ENCODE results near the gene FAM184A. TPM values are rescaled to one million over a fixed set of nuclear protein-coding genes. Genes with fewer than 3 reads are reported as not detected.

FAM184A gene
- polyA plus RNA-seq, 1 donor (not counting 4 experiments of a cell fraction or from before 2014, with no cell fraction given): 0.20 TPM

DNA sequence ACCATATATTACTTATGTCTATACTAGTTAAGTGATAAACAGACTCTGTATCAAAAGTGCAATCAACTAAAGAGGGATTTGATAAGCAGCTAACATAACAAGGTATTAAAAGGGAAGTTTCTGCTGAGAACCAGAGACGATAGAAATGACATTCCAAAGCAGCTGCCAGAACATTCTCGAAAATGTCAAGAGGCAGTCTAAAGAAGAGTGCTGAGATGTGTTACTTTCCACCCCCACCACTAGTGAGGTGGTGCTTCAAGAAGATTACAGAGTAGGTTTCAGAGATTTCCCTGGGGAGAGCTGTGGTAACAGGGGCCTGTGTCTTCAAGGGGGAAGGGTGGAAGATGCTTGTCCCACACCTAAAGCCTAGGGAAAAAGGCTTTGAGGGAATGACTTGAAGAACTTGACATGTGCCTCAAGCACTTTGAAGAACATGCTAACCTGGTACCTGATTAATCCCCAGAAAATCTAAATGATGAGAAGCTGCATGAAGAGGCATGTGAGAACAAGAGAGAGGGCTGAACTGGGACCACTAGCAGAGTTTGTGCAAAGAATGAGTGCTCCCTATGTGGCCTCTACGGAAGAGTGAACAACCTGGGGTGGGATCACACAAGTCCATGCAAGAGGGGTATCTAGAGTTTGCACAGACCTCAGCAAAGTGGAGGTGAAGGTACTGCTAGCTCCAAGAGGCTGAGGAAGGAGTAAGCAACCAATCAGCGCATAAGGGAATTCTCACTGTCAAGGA is 5.0 kb downstream of the FAM184A start:
- H3K4me3 ChIP-seq (ENCODE audit: control insufficient read depth in 2 of 3, extremely low read depth in 1 of 3, insufficient read depth in 2 of 3, low read depth in 1 of 3, low read length in 3 of 3): no peak overlapping the region
- H2AFZ ChIP-seq (ENCODE audit: control insufficient read depth, low read length): no peak overlapping the region
- no peaks in the 10 kb centered on the region for H3K9me1 ChIP-seq (ENCODE audit: control insufficient read depth, extremely low read depth, insufficient read depth, low read length)
- no peak overlapping the region for H3K9ac ChIP-seq (ENCODE audit: control insufficient read depth, extremely low read depth, insufficient read depth, low read length)
- H3K4me2 ChIP-seq (ENCODE audit: control insufficient read depth, extremely low read depth, insufficient read depth, low read depth, low read length): no peak overlapping the region
- DNase-seq (ENCODE audit: low read depth, low spot score) (no peak), FAIRE-seq (no peak)
- no peaks in the 10 kb centered on the region for H3K4me1 ChIP-seq (ENCODE audit: control insufficient read depth, extremely low read depth, insufficient read depth, low read length)
- peaks cover 6% of the 10 kb centered on the region for H3K27me3 ChIP-seq (ENCODE audit: control insufficient read depth, extremely low read depth, insufficient read depth, low read length)
- no peak overlapping the region for H3K27ac ChIP-seq (ENCODE audit: control insufficient read depth, insufficient read depth, low read length)
- H3K79me2 ChIP-seq (ENCODE audit: control insufficient read depth, insufficient read depth, low read length): no peaks in the 10 kb centered on the region
- TF ChIP-seq, protein P1, sequence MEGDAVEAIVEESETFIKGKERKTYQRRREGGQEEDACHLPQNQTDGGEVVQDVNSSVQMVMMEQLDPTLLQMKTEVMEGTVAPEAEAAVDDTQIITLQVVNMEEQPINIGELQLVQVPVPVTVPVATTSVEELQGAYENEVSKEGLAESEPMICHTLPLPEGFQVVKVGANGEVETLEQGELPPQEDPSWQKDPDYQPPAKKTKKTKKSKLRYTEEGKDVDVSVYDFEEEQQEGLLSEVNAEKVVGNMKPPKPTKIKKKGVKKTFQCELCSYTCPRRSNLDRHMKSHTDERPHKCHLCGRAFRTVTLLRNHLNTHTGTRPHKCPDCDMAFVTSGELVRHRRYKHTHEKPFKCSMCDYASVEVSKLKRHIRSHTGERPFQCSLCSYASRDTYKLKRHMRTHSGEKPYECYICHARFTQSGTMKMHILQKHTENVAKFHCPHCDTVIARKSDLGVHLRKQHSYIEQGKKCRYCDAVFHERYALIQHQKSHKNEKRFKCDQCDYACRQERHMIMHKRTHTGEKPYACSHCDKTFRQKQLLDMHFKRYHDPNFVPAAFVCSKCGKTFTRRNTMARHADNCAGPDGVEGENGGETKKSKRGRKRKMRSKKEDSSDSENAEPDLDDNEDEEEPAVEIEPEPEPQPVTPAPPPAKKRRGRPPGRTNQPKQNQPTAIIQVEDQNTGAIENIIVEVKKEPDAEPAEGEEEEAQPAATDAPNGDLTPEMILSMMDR (optimal IDR thresholded peaks at IDR 0.05 in 1 of 3, IDR thresholded peaks at IDR 0.05 in 1 of 3, conservative IDR thresholded peaks at IDR 0.05 in 1 of 3; ENCODE audit: extremely low read depth in 1 of 3, insufficient read depth in 2 of 3, low read length in 3 of 3): no peak
- TF ChIP-seq EZH2 (IDR thresholded peaks at IDR 0.05; ENCODE audit: low read length): no peak
- H3K9me3 ChIP-seq (ENCODE audit: control insufficient read depth, low read depth, low read length): no peaks in the 10 kb centered on the region
- no peaks in the 10 kb centered on the region for H3K36me3 ChIP-seq (ENCODE audit: control insufficient read depth in 2 of 2, extremely low read depth in 1 of 2, insufficient read depth in 2 of 2, low read length in 2 of 2)
- dilution Hi-C loops (cut with MboI; ENCODE audit: extremely low pct_ligation_motif_present, low sequenced_read_pairs): no loop called here
- no peaks in the 10 kb centered on the region for H4K20me1 ChIP-seq (ENCODE audit: control insufficient read depth, extremely low read depth, insufficient read depth, low read length)

- Histone ChIP-seq H2AFZ (ENCODE audit: control insufficient read depth, low read length) (no peak overlapping the region), H3K27me3 (ENCODE audit: control insufficient read depth, extremely low read depth, insufficient read depth, low read length) (no peaks in the 10 kb centered on the region), H3K79me2 (ENCODE audit: control insufficient read depth, insufficient read depth, low read length) (no peaks in the 10 kb centered on the region), H3K9me1 (ENCODE audit: control insufficient read depth, extremely low read depth, insufficient read depth, low read length) (no peaks in the 10 kb centered on the region), H4K20me1 (ENCODE audit: control insufficient read depth, extremely low read depth, insufficient read depth, low read length) (no peaks in the 10 kb centered on the region), H3K27ac (ENCODE audit: control insufficient read depth, insufficient read depth, low read length) (no peak overlapping the region), H3K4me3 (ENCODE audit: control insufficient read depth in 2 of 3, extremely low read depth in 1 of 3, insufficient read depth in 2 of 3, low read depth in 1 of 3, low read length in 3 of 3) (no peak overlapping the region), H3K4me2 (ENCODE audit: control insufficient read depth, extremely low read depth, insufficient read depth, low read depth, low read length) (no peak overlapping the region), H3K4me1 (ENCODE audit: control insufficient read depth, extremely low read depth, insufficient read depth, low read length) (no peaks in the 10 kb centered on the region), H3K36me3 (ENCODE audit: control insufficient read depth in 2 of 2, extremely low read depth in 1 of 2, insufficient read depth in 2 of 2, low read length in 2 of 2) (no peaks in the 10 kb centered on the region), H3K9me3 (ENCODE audit: control insufficient read depth, low read depth, low read length) (no peaks in the 10 kb centered on the region), H3K9ac (ENCODE audit: control insufficient read depth, extremely low read depth, insufficient read depth, low read length) (no peak overlapping the region)
- TF ChIP-seq, protein P1 (optimal IDR thresholded peaks at IDR 0.05 in 1 of 3, IDR thresholded peaks at IDR 0.05 in 1 of 3, conservative IDR thresholded peaks at IDR 0.05 in 1 of 3; ENCODE audit: extremely low read depth in 1 of 3, insufficient read depth in 2 of 3, low read length in 3 of 3): no peak
- no peak for TF ChIP-seq EZH2 (IDR thresholded peaks at IDR 0.05; ENCODE audit: low read length)
- FAIRE-seq: no peak
- no peak for DNase-seq (ENCODE audit: low read depth, low spot score)
- dilution Hi-C loops (cut with MboI; ENCODE audit: extremely low pct_ligation_motif_present, low sequenced_read_pairs): no loop called here
Measured at GRCh38 chr6:119071576-119071975, 6.9 kb downstream of the FAM184A start.

Measured in keratinocyte (primary cell).